Smooth muscle cell (in vitro differentiated cells): ENCODE measurements around the gene CCND2. TPM values are rescaled to one million over a fixed set of nuclear protein-coding genes. Genes with fewer than 3 reads are reported as not detected.
A peak's percentile ranks its signal among the peaks of the same experiment; 100 is the strongest.

Source experiments
- DNase-seq: peaks from one replicate; lab custom pipeline; 2025; ENCODE audit not compliant: unreplicated experiment; lab: John Stamatoyannopoulos, UW
- H2AFZ ChIP-seq: fragments of 200-600 bp; sonication (generic); 2 replicates; pipeline ENCODE4 v1.6.0; 2016; ENCODE audit warnings: antibody characterized with exemption, low read depth, mild to moderate bottlenecking
- H3F3A ChIP-seq: fragments of 200-600 bp; sonication (generic); 2 replicates; pipeline ENCODE4 v1.6.0; 2017; ENCODE audit warnings: antibody characterized with exemption, low read depth
- H3K27ac ChIP-seq: fragments of 200-600 bp; sonication (generic); 2 replicates; pipeline ENCODE4 v1.5.1; 2016; ENCODE audit warnings: low read depth, mild to moderate bottlenecking
- H3K27me3 ChIP-seq: fragments of 200-600 bp; sonication (generic); 2 replicates; pipeline ENCODE4 v1.6.1; 2016; ENCODE audit warnings: low read depth, mild to moderate bottlenecking
- H3K36me3 ChIP-seq: fragments of 200-600 bp; sonication (generic); 2 replicates; pipeline ENCODE4 v1.5.1; 2016; ENCODE audit warnings: low read depth
- H3K4me1 ChIP-seq: fragments of 200-600 bp; sonication (generic); 2 replicates; pipeline ENCODE4 v1.5.1; 2016; ENCODE audit warnings: low read depth
- H3K4me2 ChIP-seq: fragments of 200-600 bp; sonication (generic); 2 replicates; pipeline ENCODE4 v1.6.0; 2016; ENCODE audit warnings: mild to moderate bottlenecking
- H3K4me3 ChIP-seq: fragments of 200-600 bp; sonication (generic); 2 replicates; pipeline ENCODE4 v1.5.1; 2016; ENCODE audit warnings: mild to moderate bottlenecking
- H3K79me2 ChIP-seq: fragments of 200-600 bp; sonication (generic); 2 replicates; pipeline ENCODE4 v1.6.0; 2016; ENCODE audit warnings: low read depth, mild to moderate bottlenecking
- H3K9ac ChIP-seq: fragments of 200-600 bp; sonication (generic); 2 replicates; pipeline ENCODE4 v1.6.0; 2016; ENCODE audit warnings: low read depth
- H3K9me3 ChIP-seq: fragments of 200-600 bp; sonication (generic); replicated peaks from 2 replicates; pipeline ENCODE4 v1.5.1; 2016; ENCODE audit warnings: low read depth
- H4K20me1 ChIP-seq: fragments of 200-600 bp; sonication (generic); 2 replicates; pipeline ENCODE4 v1.6.0; 2016; ENCODE audit warnings: low read depth
- WGBS: methylation state at CpG from one replicate; pipeline ENCODE4 v1.1.7; 2016; ENCODE audit warnings: low lambda C conversion rate; 5-methylcytosine and 5-hydroxymethylcytosine counted together
- polyA plus RNA-seq: library from polyadenylated mRNA; unstranded; fragments of >200 nt; fragmentation: Nextera tagmentation; extraction: Ambion mirVana; gene quantifications from 2 replicates; pipeline ENCODE4 v1.2.1, GENCODE V29; 2016
- total RNA-seq: library from RNA; depleted of rRNA; stranded (reverse); fragments of >200 nt; gene quantifications from 2 replicates; pipeline ENCODE4 v1.2.3, GENCODE V29; 2014
- TF ChIP-seq, protein P1 (sequence below): fragments of 200-600 bp; sonication (generic); IDR thresholded peaks from 2 replicates; pipeline ENCODE4 v1.5.1; 2017; ENCODE audit warnings: borderline replicate concordance, mild to moderate bottlenecking, antibody characterized with exemption; ENCODE audit not compliant: insufficient read depth, poor library complexity, severe bottlenecking

The CCND2 gene
- total and polyA plus RNA-seq, 2 experiments from 2014 or later, result 356 to 462 TPM

- H4K20me1 ChIP-seq, result peaks cover 35% of the 10 kb centered on the region
- no peak for DNase-seq
- H3K4me3 ChIP-seq, result peak overlapping the region; percentile 84
- no peaks in the 10 kb centered on the region for H3K9me3 ChIP-seq
- WGBS, result under 1% methylated on average over 51 of the region's 62 CpGs
- peaks cover 5% of the 10 kb centered on the region for H3K27me3 ChIP-seq
- peak overlapping the region; percentile 96 for H3K4me2 ChIP-seq
- H3K36me3 ChIP-seq, result no peaks in the 10 kb centered on the region
- H3K4me1 ChIP-seq, result peaks cover 19% of the 10 kb centered on the region
- H2AFZ ChIP-seq, result peak overlapping the region; percentile 15
- TF ChIP-seq, protein P1, sequence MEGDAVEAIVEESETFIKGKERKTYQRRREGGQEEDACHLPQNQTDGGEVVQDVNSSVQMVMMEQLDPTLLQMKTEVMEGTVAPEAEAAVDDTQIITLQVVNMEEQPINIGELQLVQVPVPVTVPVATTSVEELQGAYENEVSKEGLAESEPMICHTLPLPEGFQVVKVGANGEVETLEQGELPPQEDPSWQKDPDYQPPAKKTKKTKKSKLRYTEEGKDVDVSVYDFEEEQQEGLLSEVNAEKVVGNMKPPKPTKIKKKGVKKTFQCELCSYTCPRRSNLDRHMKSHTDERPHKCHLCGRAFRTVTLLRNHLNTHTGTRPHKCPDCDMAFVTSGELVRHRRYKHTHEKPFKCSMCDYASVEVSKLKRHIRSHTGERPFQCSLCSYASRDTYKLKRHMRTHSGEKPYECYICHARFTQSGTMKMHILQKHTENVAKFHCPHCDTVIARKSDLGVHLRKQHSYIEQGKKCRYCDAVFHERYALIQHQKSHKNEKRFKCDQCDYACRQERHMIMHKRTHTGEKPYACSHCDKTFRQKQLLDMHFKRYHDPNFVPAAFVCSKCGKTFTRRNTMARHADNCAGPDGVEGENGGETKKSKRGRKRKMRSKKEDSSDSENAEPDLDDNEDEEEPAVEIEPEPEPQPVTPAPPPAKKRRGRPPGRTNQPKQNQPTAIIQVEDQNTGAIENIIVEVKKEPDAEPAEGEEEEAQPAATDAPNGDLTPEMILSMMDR, result no peak
- peak overlapping the region; percentile 7 for H3K9ac ChIP-seq
- peaks cover 39% of the 10 kb centered on the region for H3K79me2 ChIP-seq
- peak overlapping the region; percentile 98 for H3K27ac ChIP-seq
- peaks cover 8% of the 10 kb centered on the region for H3F3A ChIP-seq
These were observed 914 bp upstream of the CCND2 start for GRCh38 chr12:4272424-4273272.

DNA sequence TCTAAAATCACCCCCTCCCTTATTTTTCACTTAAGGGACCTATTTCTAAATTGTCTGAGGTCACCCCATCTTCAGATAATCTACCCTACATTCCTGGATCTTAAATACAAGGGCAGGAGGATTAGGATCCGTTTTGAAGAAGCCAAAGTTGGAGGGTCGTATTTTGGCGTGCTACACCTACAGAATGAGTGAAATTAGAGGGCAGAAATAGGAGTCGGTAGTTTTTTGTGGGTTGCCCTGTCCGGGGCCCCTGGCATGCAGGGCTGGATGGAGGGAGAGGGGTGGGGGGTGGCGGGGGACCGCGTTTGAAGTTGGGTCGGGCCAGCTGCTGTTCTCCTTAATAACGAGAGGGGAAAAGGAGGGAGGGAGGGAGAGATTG is 300 bp upstream of the CCND2 start:
- under 1% methylated on average over 8 of the region's 10 CpGs for WGBS
- Histone ChIP-seq H3K4me1 (peaks cover 16% of the 10 kb centered on the region), H4K20me1 (peaks cover 41% of the 10 kb centered on the region), H3K79me2 (peaks cover 45% of the 10 kb centered on the region), H3K4me3 (peak overlapping the region; percentile 84), H3K9me3 (no peaks in the 10 kb centered on the region), H3K9ac (peak overlapping the region; percentile 7), H3K27me3 (no peaks in the 10 kb centered on the region), H3F3A (peaks cover 9% of the 10 kb centered on the region), H3K4me2 (peak overlapping the region; percentile 96), H2AFZ (peak overlapping the region; percentile 15), H3K27ac (peak overlapping the region; percentile 98), H3K36me3 (no peaks in the 10 kb centered on the region)
- DNase-seq, result no peak
- TF ChIP-seq, protein P1, result no peak

DNA sequence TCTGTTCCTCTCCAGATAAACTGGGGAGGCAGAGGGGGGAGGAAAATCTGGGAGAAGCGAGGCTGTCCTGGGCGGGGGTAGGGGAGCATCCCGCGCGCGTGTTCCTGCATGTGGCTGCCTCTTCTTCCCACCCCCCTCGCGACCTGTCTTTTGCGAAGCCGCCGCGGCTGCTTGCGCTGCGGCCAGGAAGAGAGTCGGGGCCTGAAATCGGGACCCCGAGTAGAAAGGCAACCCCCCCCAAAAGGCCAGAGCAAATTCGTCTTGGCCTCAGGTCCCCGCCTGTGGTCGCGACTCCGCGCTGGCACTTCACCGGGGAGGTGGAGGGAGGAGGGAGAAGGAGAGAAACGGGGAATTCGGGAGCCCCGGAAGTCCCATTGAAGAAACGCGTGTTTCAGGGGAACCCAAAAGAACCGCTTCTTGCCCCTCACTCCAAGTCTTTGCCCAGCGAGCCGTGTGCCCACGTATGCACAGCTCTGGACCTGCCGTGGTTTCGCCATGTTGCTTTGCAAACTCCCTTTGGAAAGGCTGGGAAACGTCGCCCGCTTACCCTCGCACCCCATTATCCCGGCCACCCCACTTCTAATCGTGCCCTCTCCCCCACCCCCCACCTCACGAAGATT is 944 bp downstream of the CCND2 start:
- peaks cover 14% of the 10 kb centered on the region for H3K4me1 ChIP-seq
- H3K9me3 ChIP-seq, result no peaks in the 10 kb centered on the region
- peak overlapping the region; percentile 84 for H3K4me3 ChIP-seq
- H4K20me1 ChIP-seq, result peaks cover 54% of the 10 kb centered on the region
- H3F3A ChIP-seq, result peaks cover 10% of the 10 kb centered on the region
- H3K36me3 ChIP-seq, result peaks cover 5% of the 10 kb centered on the region
- no peak overlapping the region for H2AFZ ChIP-seq
- peak overlapping the region; percentile 98 for H3K27ac ChIP-seq
- under 1% methylated on average over 39 of the region's 42 CpGs for WGBS
- H3K4me2 ChIP-seq, result peak overlapping the region; percentile 96
- no peaks in the 10 kb centered on the region for H3K27me3 ChIP-seq
- H3K79me2 ChIP-seq, result peaks cover 58% of the 10 kb centered on the region
- DNase-seq, result no peak
- H3K9ac ChIP-seq, result peak overlapping the region; percentile 98
- TF ChIP-seq, protein P1, result no peak
